GM10248 (cell line): ENCODE results near the gene NR2F1.

Experiments
- CTCF ChIA-PET: fragments of 300-600 bp; sonication (Branson Sonifier 250); formaldehyde crosslinking; extraction: SDS; loops from one replicate; lab custom pipeline; 2021; ENCODE audit warnings: antibody characterized with exemption; lab: Yijun Ruan, JAX
- POLR2A ChIA-PET: fragments of 350-650 bp; sonication (Branson Sonifier 250); formaldehyde crosslinking; extraction: SDS; loops from one replicate; lab custom pipeline; 2020; ENCODE audit warnings: antibody characterized with exemption; lab: Yijun Ruan, JAX
- DNase-seq: peaks from one replicate; pipeline ENCODE4 v3.0.0; 2012; ENCODE audit errors: extremely low spot score
- TF ChIP-seq, protein P1 (sequence below): IDR thresholded peaks from 2 replicates; pipeline ENCODE4 v1.5.1; 2012; ENCODE audit warnings: mild to moderate bottlenecking, low read depth; ENCODE audit errors: extremely low read depth, missing control alignments, control extremely low read depth

The NR2F1 gene

DNA sequence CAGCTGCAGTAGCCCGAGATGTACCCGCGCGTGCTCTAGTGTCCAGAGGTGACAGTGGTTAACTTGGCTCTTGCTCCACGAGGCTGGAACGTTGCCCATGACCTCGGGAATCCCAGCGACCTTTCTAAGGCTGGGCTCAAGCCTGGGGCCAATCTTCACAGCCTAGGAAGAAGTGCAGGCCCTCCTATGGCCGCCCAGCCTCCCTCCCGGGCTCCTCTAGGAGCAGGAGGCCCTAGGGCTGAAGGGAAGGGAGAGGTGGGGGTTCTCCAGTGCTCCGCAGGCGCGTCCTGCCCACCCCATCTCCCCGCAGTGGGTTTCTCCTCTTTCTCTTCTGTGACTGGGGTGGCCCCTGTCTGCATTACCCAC lies 13.3 kb downstream of the NR2F1 start:
- CTCF ChIA-PET, result interaction anchor here (1.3 to 2.7 kb wide), 2 partner anchors 11 to 13 kb away, joined by 4 to 12 read pairs; partner anchors contain the start of gene NR2F1
- TF ChIP-seq, protein P1, sequence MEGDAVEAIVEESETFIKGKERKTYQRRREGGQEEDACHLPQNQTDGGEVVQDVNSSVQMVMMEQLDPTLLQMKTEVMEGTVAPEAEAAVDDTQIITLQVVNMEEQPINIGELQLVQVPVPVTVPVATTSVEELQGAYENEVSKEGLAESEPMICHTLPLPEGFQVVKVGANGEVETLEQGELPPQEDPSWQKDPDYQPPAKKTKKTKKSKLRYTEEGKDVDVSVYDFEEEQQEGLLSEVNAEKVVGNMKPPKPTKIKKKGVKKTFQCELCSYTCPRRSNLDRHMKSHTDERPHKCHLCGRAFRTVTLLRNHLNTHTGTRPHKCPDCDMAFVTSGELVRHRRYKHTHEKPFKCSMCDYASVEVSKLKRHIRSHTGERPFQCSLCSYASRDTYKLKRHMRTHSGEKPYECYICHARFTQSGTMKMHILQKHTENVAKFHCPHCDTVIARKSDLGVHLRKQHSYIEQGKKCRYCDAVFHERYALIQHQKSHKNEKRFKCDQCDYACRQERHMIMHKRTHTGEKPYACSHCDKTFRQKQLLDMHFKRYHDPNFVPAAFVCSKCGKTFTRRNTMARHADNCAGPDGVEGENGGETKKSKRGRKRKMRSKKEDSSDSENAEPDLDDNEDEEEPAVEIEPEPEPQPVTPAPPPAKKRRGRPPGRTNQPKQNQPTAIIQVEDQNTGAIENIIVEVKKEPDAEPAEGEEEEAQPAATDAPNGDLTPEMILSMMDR, result no peak

DNA sequence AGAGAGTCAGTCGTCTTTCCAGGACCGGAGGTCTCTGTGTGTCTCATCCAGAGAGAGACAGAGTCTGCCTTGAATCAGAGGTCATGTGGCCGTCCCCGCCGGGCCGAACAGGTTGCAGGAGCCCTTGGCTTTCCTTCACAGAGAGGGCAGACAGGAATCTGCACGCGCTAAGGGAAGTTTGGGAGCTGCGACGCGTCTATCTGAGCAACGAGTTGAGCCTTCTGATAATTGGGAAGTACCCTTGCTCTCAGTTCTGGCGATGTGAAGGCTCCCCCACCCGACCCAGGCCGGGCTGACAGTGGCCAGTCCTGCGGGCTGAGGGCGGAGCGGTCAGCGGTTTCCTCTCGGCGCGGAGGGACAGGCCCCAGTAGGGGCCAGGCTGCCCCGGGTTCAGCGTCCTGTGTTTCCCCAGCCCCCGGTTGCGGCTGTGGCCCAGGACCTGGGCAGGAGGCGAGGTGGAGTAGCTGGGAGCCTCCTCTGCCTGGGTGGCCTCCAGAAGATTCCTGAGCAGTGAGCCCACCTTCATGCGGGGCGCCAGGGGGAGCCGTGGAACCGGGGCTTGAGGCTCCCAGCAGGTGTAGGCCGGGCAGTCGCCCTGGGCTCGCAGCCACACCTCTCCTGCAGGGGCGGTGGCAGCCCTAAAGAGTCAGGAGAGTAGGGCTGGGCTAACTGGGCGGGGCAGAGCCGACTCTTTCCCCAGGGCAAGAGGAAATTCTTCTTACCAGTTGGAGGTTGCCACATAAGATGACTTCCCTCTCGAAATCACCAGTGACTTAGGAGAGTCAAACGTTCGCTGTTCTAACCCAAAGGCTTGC lies 13.9 kb downstream of the NR2F1 start:
- no peak for DNase-seq
- ChIA-PET POLR2A (no interaction called here), CTCF (interaction anchor here (1.0 to 3.5 kb wide), 7 partner anchors 11 to 302 kb away, joined by 3 to 13 read pairs (median 4); partner anchors contain the start of gene NR2F1)
- TF ChIP-seq, protein P1, result no peak

More for the DNA sequence above, 13.3 kb downstream of the NR2F1 start:
- POLR2A ChIA-PET, result no interaction called here
- no peak for DNase-seq

DNA sequence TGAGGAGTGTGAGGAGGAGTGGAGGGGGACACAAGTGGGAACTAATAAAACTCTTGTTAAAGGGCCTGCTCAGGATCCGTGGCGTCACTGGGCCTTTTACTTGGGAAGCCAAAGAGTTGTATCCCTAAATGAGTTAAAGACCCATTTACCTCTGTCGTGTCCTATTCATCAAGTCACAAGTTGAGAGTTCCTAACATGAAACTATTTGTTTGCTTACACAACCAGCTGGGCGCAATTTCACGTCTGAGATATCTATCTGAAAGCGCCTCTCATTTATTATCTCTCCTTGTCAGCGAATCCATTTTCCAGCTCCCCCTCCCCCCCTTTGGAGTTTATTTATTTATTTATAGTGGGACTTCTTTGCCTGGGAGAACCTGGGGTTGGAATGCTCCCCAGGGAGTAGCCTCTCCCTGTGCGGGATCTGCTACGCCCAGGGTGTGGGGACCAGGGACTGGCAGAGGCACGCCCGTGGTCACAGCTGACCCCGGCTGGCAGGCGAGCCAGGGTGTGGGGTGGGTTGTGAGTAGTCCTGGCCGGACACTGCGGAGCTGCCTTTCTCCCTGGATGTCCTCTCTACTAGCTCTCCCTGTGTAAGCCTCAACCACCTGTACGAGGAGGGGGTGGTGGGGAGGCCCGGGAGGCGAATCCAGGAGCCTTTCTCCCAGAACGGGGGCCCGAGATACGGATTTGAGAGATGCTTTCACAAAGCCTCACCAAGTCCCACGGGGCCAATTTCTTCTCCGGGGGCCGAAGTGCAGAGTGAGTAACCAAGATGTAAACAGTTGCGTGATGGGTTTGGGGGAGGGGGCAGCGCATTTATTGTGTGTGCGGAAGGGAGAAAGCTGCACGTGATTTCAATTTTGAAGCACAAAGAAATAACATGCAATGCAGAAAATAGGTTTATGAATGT lies 15.3 kb downstream of the NR2F1 start:
- TF ChIP-seq, protein P1, result no peak
- ChIA-PET CTCF (interaction anchor here (0.9 to 3.5 kb wide), 7 partner anchors 10 to 300 kb away, joined by 3 to 13 read pairs (median 3); partner anchors contain the start of gene NR2F1), POLR2A (no interaction called here)
- DNase-seq, result no peak

DNA sequence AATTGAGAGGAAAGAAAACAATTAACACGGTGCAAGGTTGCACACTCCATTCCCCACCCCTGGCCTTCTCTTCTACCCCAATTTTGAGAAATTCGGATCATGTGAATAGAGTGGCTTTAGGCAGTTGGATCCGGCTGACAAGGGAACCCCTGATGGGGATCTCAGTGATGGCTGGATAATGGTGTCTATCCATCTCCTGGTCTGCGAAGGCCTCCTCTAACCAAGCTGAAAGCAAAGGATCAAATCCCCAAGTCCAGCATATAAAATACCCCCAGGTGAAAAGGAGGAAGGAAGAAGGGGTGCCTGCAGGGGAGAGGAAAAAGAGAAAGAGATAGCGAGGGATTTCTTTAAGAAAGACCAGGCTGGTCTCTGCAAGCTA lies 16.0 kb downstream of the NR2F1 start:
- TF ChIP-seq, protein P1, result no peak
- CTCF ChIA-PET, result interaction anchor here (1.2 to 3.5 kb wide), 3 partner anchors 9 to 202 kb away, joined by 3 to 13 read pairs (median 13); no protein-coding TSS in a partner anchor

DNA sequence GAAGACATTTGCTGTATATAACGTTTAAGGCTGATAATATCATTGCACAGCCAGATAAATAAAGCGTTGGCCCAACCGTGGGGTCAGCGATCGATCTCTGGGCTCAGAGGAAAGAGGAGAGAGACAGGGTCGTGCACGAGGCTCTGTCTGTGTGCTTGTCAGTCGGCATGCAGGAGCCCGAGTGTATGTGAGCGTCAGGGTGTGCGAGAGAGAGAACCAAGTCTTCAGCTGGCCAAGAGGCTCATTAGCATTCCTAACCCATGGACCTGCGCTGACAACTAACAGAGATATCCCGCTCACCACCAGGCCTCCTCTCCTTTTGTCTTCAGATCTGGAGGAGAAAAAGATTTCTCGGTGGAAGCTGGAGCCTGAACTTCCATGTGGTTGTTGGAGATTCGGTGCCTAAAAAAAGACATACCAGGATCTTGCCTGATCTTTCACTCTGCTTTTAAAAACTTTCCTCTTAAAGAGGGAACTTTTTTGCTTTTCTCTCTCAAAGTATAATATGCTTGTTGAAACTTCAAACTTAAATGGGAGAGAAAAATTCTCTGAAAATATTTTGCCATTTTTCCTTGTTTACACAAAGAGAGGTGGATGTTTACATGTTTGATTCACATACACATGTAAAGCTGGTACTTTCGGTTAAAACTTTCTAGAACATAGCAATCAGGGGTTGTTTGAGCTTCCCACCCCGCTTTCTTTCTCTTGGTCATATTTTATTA lies 16.5 kb downstream of the NR2F1 start:
- CTCF ChIA-PET, result interaction anchor here (1.1 to 3.5 kb wide), 5 partner anchors 9 to 201 kb away, joined by 3 to 13 read pairs (median 6); partner anchors contain the start of gene NR2F1-AS1
- POLR2A ChIA-PET, result no interaction called here
- DNase-seq, result no peak
- TF ChIP-seq, protein P1, result no peak

More for the DNA sequence above, 16.0 kb downstream of the NR2F1 start:
- POLR2A ChIA-PET, result no interaction called here
- DNase-seq, result no peak
